ENCODE measurements around the gene EML4. TPM values are rescaled to one million over a fixed set of nuclear protein-coding genes. Genes with fewer than 3 reads are reported as not detected.

The EML4 gene
- total RNA-seq, 1 experiment from 2014 or later = 31.2 TPM

GRCh38 chr2:42328148-42328833 lies 159.1 kb downstream of the EML4 start:
- peak; percentile 37 for TF ChIP-seq CTCF (IDR thresholded peaks at IDR 0.05; ENCODE audit: unreplicated experiment)
- H3K9me3 Mint-ChIP-seq (ENCODE audit: unreplicated experiment) = no peaks in the 10 kb centered on the region
- H3K4me1 Mint-ChIP-seq (ENCODE audit: insufficient read depth, unreplicated experiment) = peaks cover 10% of the 10 kb centered on the region
- POLR2A ChIA-PET = interaction anchor here (0.7 to 2.6 kb wide), 6 partner anchors 12 to 105 kb away, joined by 3 to 9 read pairs (median 6); partner anchors contain the start of gene COX7A2L
- H3K4me3 Mint-ChIP-seq (ENCODE audit: unreplicated experiment) = no peak overlapping the region
- BruUV-seq (replicated peaks) = no TSS peak
- H3K27me3 Mint-ChIP-seq (ENCODE audit: insufficient read depth, unreplicated experiment) = no peaks in the 10 kb centered on the region
- H3K36me3 Mint-ChIP-seq (ENCODE audit: insufficient read depth, unreplicated experiment) = peaks cover 23% of the 10 kb centered on the region
- peak; percentile 36 for DNase-seq (ENCODE audit: unreplicated experiment)
- CTCF ChIA-PET = interaction anchor here (0.6 to 4.4 kb wide), 34 partner anchors 11 to 477 kb away, joined by 3 to 82 read pairs (median 5); partner anchors contain the start of gene COX7A2L
- intact Hi-C loops (cut with micrococcal nuclease) = loop anchor here (1.0 to 10.0 kb wide), 2 partner anchors 232 to 463 kb away; no protein-coding TSS in a partner anchor
- H3K27ac Mint-ChIP-seq (ENCODE audit: low read depth, unreplicated experiment) = no peak overlapping the region

- DNase-seq (ENCODE audit: unreplicated experiment) = no peak
- H3K4me1 Mint-ChIP-seq (ENCODE audit: insufficient read depth, unreplicated experiment) = peaks cover 10% of the 10 kb centered on the region
- intact Hi-C loops (cut with micrococcal nuclease) = loop anchor here (1.0 to 10.0 kb wide), 2 partner anchors 233 to 464 kb away; no protein-coding TSS in a partner anchor
- BruUV-seq (replicated peaks) = no TSS peak
- POLR2A ChIA-PET = interaction anchor here (0.7 to 2.6 kb wide), 5 partner anchors 13 to 106 kb away, joined by 3 to 9 read pairs (median 6); partner anchors contain the start of gene COX7A2L
- H3K9me3 Mint-ChIP-seq (ENCODE audit: unreplicated experiment) = no peaks in the 10 kb centered on the region
- CTCF ChIA-PET = interaction anchor here (0.6 to 4.4 kb wide), 39 partner anchors 9 to 1780 kb away, joined by 3 to 82 read pairs (median 4); partner anchors contain the start of gene COX7A2L
- no peak overlapping the region for H3K27ac Mint-ChIP-seq (ENCODE audit: low read depth, unreplicated experiment)
- H3K36me3 Mint-ChIP-seq (ENCODE audit: insufficient read depth, unreplicated experiment) = peaks cover 29% of the 10 kb centered on the region
- TF ChIP-seq CTCF (IDR thresholded peaks at IDR 0.05; ENCODE audit: unreplicated experiment) = no peak
- no peaks in the 10 kb centered on the region for H3K27me3 Mint-ChIP-seq (ENCODE audit: insufficient read depth, unreplicated experiment)
- no peak overlapping the region for H3K4me3 Mint-ChIP-seq (ENCODE audit: unreplicated experiment)
Observed at GRCh38 chr2:42328923-42329322, 159.8 kb downstream of the EML4 start.

GRCh38 chr2:42329736-42330135 lies 160.6 kb downstream of the EML4 start:
- Mint-ChIP-seq H3K27me3 (ENCODE audit: insufficient read depth, unreplicated experiment) (no peaks in the 10 kb centered on the region), H3K4me1 (ENCODE audit: insufficient read depth, unreplicated experiment) (peaks cover 10% of the 10 kb centered on the region), H3K4me3 (ENCODE audit: unreplicated experiment) (no peak overlapping the region), H3K9me3 (ENCODE audit: unreplicated experiment) (no peaks in the 10 kb centered on the region), H3K36me3 (ENCODE audit: insufficient read depth, unreplicated experiment) (peaks cover 33% of the 10 kb centered on the region), H3K27ac (ENCODE audit: low read depth, unreplicated experiment) (no peak overlapping the region)
- CTCF ChIA-PET = interaction anchor here (0.8 to 4.4 kb wide), 17 partner anchors 10 to 479 kb away, joined by 3 to 82 read pairs (median 6); partner anchors contain the start of gene COX7A2L
- intact Hi-C loops (cut with micrococcal nuclease) = loop anchor here (10.0 kb wide), 1 partner anchor 465 kb away; no protein-coding TSS in a partner anchor
- TF ChIP-seq CTCF (IDR thresholded peaks at IDR 0.05; ENCODE audit: unreplicated experiment) = no peak
- no TSS peak for BruUV-seq (replicated peaks)
- POLR2A ChIA-PET = interaction anchor here (0.6 to 2.6 kb wide), 3 partner anchors 12 to 90 kb away, joined by 4 to 9 read pairs (median 6); partner anchors contain the start of gene COX7A2L
- no peak for DNase-seq (ENCODE audit: unreplicated experiment)

Measured in MCF 10A (cell line).